OCI-LY1 (cell line): ENCODE measurements around the gene GRM2.

Experiments
- EZH2 ChIP-seq: fragments of 200-600 bp; sonication (generic), shearing (Covaris generic); IDR thresholded peaks from 2 replicates; pipeline ENCODE4 v1.8.0; 2017; ENCODE audit warnings: borderline replicate concordance, mixed run types, mild to moderate bottlenecking, antibody characterized with exemption, low read length, moderate library complexity, mixed read lengths
- TF ChIP-seq, protein P1 (sequence below): fragments of 200-600 bp; sonication (generic), shearing (Covaris generic); IDR thresholded peaks from 2 replicates; pipeline ENCODE4 v1.5.1; 2017; ENCODE audit warnings: mild to moderate bottlenecking, antibody characterized with exemption, low read length, moderate library complexity, mixed read lengths

DNA sequence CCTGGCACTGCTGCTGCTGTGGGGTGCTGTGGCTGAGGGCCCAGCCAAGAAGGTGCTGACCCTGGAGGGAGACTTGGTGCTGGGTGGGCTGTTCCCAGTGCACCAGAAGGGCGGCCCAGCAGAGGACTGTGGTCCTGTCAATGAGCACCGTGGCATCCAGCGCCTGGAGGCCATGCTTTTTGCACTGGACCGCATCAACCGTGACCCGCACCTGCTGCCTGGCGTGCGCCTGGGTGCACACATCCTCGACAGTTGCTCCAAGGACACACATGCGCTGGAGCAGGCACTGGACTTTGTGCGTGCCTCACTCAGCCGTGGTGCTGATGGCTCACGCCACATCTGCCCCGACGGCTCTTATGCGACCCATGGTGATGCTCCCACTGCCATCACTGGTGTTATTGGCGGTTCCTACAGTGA lies 2.1 kb downstream of the GRM2 start:
- TF ChIP-seq, protein P1, sequence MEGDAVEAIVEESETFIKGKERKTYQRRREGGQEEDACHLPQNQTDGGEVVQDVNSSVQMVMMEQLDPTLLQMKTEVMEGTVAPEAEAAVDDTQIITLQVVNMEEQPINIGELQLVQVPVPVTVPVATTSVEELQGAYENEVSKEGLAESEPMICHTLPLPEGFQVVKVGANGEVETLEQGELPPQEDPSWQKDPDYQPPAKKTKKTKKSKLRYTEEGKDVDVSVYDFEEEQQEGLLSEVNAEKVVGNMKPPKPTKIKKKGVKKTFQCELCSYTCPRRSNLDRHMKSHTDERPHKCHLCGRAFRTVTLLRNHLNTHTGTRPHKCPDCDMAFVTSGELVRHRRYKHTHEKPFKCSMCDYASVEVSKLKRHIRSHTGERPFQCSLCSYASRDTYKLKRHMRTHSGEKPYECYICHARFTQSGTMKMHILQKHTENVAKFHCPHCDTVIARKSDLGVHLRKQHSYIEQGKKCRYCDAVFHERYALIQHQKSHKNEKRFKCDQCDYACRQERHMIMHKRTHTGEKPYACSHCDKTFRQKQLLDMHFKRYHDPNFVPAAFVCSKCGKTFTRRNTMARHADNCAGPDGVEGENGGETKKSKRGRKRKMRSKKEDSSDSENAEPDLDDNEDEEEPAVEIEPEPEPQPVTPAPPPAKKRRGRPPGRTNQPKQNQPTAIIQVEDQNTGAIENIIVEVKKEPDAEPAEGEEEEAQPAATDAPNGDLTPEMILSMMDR, result no peak
- no peak for TF ChIP-seq EZH2
